Measurements from ENCODE around the gene RFX4.

GRCh38 chr12:106585105-106585520, 2.3 kb downstream of the RFX4 start:
- TF ChIP-seq CTCF (conservative IDR thresholded peaks at IDR 0.05 in 1 of 2, IDR thresholded peaks at IDR 0.05 in 1 of 2; ENCODE audit: extremely low read depth in 1 of 2, insufficient read depth in 1 of 2, low read depth in 1 of 2, low read length in 2 of 2) (no peak), EZH2 (IDR thresholded peaks at IDR 0.05; ENCODE audit: borderline replicate concordance, low read length) (no peak)

Measured in mammary epithelial cell (primary cell).